Panc1 (cell line): ENCODE measurements around the gene IST1. TPM values are rescaled to one million over a fixed set of nuclear protein-coding genes. Genes with fewer than 3 reads are reported as not detected.

ENCODE experiments used
- ATAC-seq: fragments of 200-7000 bp; cut with Tn5 transposase; 2 replicates; pipeline ENCODE4 v1.9.1; 2020; ENCODE audit warnings: mild to moderate bottlenecking, moderate library complexity
- BruUV-seq: library from RNA; stranded (reverse); fragments of 400-500 nt; replicated peaks from 2 replicates; lab custom pipeline; 2021; lab: Mats Ljungman, UMichigan
- CTCF ChIA-PET: fragments of 300-600 bp; sonication (Branson Sonifier 250); formaldehyde crosslinking; loops from one replicate; lab custom pipeline; 2022; ENCODE audit warnings: antibody characterized with exemption; lab: Charles Lee
- POLR2A ChIA-PET: fragments of 300-600 bp; sonication (Branson Sonifier 250); formaldehyde crosslinking; loops from one replicate; lab custom pipeline; 2022; ENCODE audit warnings: antibody characterized with exemption; lab: Charles Lee
- DNase-seq: peaks from one replicate; pipeline ENCODE4 v3.0.0-alpha.2; 2010; ENCODE audit warnings: low read depth, low spot score
- H3K27ac ChIP-seq: 2 replicates; pipeline ENCODE4 v1.5.1; 2011; ENCODE audit warnings: mild to moderate bottlenecking, low read length, inconsistent platforms
- H3K27me3 ChIP-seq: fragments of 200-500 bp; sonication (Bioruptor generic); 2 replicates; pipeline ENCODE4 v1.6.0; 2014; ENCODE audit warnings: low read length, inconsistent platforms; ENCODE audit not compliant: control insufficient read depth, insufficient read depth
- H3K36me3 ChIP-seq: fragments of 200-500 bp; sonication (Bioruptor generic); 2 replicates; pipeline ENCODE4 v1.5.1; 2014; ENCODE audit warnings: inconsistent platforms, mild to moderate bottlenecking, low read length, moderate library complexity; ENCODE audit not compliant: control insufficient read depth, insufficient read depth
- H3K4me1 ChIP-seq: 2 replicates; pipeline ENCODE4 v1.5.1; 2011; ENCODE audit warnings: inconsistent platforms, mild to moderate bottlenecking, low read length, moderate library complexity; ENCODE audit not compliant: control insufficient read depth, insufficient read depth
- H3K4me3 ChIP-seq, 2 experiments: 2 replicates each; pipeline ENCODE4 v1.5.1; 2011 to 2012; ENCODE audit warnings: low read depth in 2 of 2, low read length in 2 of 2, mild to moderate bottlenecking in 2 of 2, inconsistent platforms in 1 of 2, moderate library complexity in 1 of 2
- H3K9me3 ChIP-seq: fragments of 200-500 bp; sonication (Bioruptor generic); 2 replicates; pipeline ENCODE4 v1.5.1; 2014; ENCODE audit warnings: low read depth, mild to moderate bottlenecking, inconsistent platforms, low read length, moderate library complexity; ENCODE audit not compliant: control insufficient read depth, insufficient read depth
- POLR2AphosphoS5 ChIP-seq: IDR thresholded peaks from 2 replicates; pipeline ENCODE4 v1.6.1; 2012; ENCODE audit warnings: mild to moderate bottlenecking, low read depth, low read length, moderate library complexity
- SIN3A ChIP-seq: IDR thresholded peaks from 2 replicates; pipeline ENCODE4 v1.6.1; 2012; ENCODE audit warnings: low read depth, mild to moderate bottlenecking, low read length, moderate library complexity, borderline replicate concordance; ENCODE audit not compliant: insufficient read depth
- TCF7L2 ChIP-seq: IDR thresholded peaks from 2 replicates; pipeline ENCODE4 v1.6.1; 2011; ENCODE audit warnings: mild to moderate bottlenecking, low read depth, low read length, inconsistent platforms
- in situ Hi-C: cut with HindIII; loops from 2 replicates; pipeline ENCODE4 v1.10.0; 2016; ENCODE audit warnings: low sequenced_read_pairs, low pct_unique_long_range_greater_than_20kb
- intact Hi-C: fragments of 100-400 bp; cut with micrococcal nuclease; formaldehyde crosslinking; loops from one replicate; pipeline ENCODE4 v1.10.0; 2022; ENCODE audit not compliant: unreplicated experiment
- total RNA-seq: library from RNA; stranded (reverse); gene quantifications from one replicate; pipeline ENCODE4 v1.2.1, GENCODE V29; 2021; ENCODE audit not compliant: unreplicated experiment
- TF ChIP-seq, protein P1 (sequence below), 2 experiments: IDR thresholded peaks; 2 replicates each; pipeline ENCODE4 v1.6.1; 2011 to 2012; ENCODE audit warnings: low read depth in 2 of 2, control low read depth in 1 of 2, low read length in 1 of 2, mild to moderate bottlenecking in 1 of 2, moderate library complexity in 1 of 2; ENCODE audit not compliant: insufficient read depth in 1 of 2
- TF ChIP-seq, protein P2 (sequence below): fragments of 450-650 bp; IDR thresholded peaks from 2 replicates; pipeline ENCODE4 v1.5.1; 2017; ENCODE audit warnings: mild to moderate bottlenecking

The IST1 gene
- total RNA-seq, 1 experiment from 2014 or later: 173 TPM

DNA sequence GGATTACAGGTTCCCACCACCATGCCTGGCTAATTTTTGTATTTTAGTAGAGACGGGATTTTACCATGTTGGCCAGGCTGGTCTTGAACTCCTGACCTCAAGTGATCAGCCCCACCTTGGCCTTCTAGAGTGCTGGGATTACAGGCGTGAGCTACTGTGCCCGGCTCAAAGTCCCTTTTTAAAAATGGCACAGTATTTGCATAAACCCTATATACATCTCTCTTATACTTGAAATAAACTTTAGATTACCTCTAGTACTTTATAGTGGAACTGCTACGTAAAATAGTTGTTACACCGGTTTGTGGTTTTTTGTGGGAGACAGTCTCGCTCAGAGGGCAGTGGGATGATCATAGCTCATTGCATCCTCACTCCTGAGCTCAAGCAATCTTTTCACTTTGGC is 36.3 kb downstream of the IST1 start:
- no peak overlapping the region for H3K27ac ChIP-seq
- no peak for DNase-seq
- no peak overlapping the region for H3K4me3 ChIP-seq
- ATAC-seq: no peak
- TF ChIP-seq SIN3A (no peak), TCF7L2 (no peak), POLR2AphosphoS5 (no peak)
- TF ChIP-seq, protein P1, sequence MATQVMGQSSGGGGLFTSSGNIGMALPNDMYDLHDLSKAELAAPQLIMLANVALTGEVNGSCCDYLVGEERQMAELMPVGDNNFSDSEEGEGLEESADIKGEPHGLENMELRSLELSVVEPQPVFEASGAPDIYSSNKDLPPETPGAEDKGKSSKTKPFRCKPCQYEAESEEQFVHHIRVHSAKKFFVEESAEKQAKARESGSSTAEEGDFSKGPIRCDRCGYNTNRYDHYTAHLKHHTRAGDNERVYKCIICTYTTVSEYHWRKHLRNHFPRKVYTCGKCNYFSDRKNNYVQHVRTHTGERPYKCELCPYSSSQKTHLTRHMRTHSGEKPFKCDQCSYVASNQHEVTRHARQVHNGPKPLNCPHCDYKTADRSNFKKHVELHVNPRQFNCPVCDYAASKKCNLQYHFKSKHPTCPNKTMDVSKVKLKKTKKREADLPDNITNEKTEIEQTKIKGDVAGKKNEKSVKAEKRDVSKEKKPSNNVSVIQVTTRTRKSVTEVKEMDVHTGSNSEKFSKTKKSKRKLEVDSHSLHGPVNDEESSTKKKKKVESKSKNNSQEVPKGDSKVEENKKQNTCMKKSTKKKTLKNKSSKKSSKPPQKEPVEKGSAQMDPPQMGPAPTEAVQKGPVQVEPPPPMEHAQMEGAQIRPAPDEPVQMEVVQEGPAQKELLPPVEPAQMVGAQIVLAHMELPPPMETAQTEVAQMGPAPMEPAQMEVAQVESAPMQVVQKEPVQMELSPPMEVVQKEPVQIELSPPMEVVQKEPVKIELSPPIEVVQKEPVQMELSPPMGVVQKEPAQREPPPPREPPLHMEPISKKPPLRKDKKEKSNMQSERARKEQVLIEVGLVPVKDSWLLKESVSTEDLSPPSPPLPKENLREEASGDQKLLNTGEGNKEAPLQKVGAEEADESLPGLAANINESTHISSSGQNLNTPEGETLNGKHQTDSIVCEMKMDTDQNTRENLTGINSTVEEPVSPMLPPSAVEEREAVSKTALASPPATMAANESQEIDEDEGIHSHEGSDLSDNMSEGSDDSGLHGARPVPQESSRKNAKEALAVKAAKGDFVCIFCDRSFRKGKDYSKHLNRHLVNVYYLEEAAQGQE (IDR thresholded peaks at IDR 0.05; ENCODE audit: insufficient read depth in 1 of 2, low read depth in 2 of 2, low read length in 1 of 2): no peak
- H3K9me3 ChIP-seq: no peaks in the 10 kb centered on the region
- BruUV-seq: no TSS peak
- H3K36me3 ChIP-seq: peaks cover 13% of the 10 kb centered on the region
- in situ Hi-C loops (no loop called here), intact Hi-C loops (no loop called here)
- H3K4me1 ChIP-seq: peaks cover 13% of the 10 kb centered on the region
- H3K27me3 ChIP-seq: no peaks in the 10 kb centered on the region
- ChIA-PET CTCF (no interaction called here), POLR2A (interaction anchor here (1.1 kb wide), 1 partner anchor 9 kb away, joined by 3 read pairs; no protein-coding TSS in a partner anchor)

DNA sequence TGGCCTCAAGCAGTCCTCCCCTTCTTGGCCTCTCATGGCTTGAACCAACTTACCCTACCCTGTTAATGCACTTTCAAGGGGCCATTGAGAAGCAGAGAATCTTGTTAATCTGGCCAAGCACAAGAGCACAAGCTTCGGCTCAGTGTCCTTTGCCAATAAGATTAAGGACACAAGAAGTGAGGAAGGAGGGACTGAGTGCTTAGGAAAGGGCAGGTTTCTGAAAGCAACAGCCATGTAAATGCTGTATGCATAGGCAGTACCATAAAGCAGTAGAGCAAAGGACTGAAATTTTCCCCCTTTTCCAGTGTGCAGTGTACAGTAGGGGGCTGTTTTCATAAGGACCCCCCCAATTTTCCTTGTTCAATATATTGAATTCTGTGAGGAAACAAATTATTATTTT is 37.7 kb downstream of the IST1 start:
- H3K36me3 ChIP-seq: peaks cover 8% of the 10 kb centered on the region
- H3K27ac ChIP-seq: no peak overlapping the region
- BruUV-seq: no TSS peak
- CTCF ChIA-PET: no interaction called here
- POLR2A ChIA-PET: no interaction called here
- DNase-seq (no peak), ATAC-seq (no peak)
- H3K27me3 ChIP-seq: no peaks in the 10 kb centered on the region
- H3K9me3 ChIP-seq: no peaks in the 10 kb centered on the region
- in situ Hi-C loops (no loop called here), intact Hi-C loops (no loop called here)
- H3K4me1 ChIP-seq: peaks cover 4% of the 10 kb centered on the region; the same call in 1 of the 2 replicates
- TF ChIP-seq, protein P2, sequence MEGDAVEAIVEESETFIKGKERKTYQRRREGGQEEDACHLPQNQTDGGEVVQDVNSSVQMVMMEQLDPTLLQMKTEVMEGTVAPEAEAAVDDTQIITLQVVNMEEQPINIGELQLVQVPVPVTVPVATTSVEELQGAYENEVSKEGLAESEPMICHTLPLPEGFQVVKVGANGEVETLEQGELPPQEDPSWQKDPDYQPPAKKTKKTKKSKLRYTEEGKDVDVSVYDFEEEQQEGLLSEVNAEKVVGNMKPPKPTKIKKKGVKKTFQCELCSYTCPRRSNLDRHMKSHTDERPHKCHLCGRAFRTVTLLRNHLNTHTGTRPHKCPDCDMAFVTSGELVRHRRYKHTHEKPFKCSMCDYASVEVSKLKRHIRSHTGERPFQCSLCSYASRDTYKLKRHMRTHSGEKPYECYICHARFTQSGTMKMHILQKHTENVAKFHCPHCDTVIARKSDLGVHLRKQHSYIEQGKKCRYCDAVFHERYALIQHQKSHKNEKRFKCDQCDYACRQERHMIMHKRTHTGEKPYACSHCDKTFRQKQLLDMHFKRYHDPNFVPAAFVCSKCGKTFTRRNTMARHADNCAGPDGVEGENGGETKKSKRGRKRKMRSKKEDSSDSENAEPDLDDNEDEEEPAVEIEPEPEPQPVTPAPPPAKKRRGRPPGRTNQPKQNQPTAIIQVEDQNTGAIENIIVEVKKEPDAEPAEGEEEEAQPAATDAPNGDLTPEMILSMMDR: no peak
- no peak overlapping the region for H3K4me3 ChIP-seq

DNA sequence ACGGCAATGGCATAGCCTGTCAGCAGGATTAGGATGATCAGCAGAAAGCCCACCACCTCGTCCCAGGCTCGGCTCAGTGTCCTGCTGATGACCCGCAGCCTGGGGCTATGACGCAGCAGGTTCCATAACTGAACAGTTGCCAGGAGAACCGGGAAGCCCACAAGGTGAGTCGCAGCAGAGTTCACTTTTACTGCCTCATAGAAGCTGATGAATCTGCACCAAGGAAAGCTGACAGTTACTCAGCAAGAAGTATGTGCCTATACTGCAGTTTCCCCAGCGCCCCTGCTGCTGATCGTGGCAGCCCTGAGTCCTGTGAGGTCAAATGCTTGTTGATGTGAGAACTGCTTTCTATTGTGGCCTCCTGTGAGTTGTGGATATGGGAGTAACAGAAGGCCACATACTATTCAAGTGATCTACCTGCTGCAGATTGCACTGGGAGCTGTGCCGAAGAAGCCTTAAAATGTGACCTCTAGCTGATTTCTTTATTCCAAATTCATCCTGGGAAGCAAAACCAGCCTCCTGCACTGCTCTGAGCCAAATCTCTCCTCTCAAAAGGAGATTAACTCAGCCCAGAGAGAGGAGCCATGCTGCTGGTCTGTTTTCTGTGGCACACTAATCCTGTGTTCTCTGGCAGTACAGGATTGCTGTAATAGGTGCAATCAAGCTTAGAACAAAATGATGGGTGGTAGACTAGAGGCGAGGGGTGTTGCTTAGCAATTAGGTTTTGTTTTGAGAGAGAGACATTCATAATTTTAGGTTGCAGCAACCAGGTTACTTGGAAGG is 38.8 kb downstream of the IST1 start:
- peaks cover 5% of the 10 kb centered on the region for H3K36me3 ChIP-seq
- intact Hi-C loops: no loop called here

More for the DNA sequence above, 38.8 kb downstream of the IST1 start:
- CTCF ChIA-PET: no interaction called here
- ATAC-seq (no peak), DNase-seq (no peak)
- Histone ChIP-seq H3K4me1 (no peaks in the 10 kb centered on the region), H3K4me3 (no peak overlapping the region), H3K9me3 (no peaks in the 10 kb centered on the region), H3K27me3 (no peaks in the 10 kb centered on the region), H3K27ac (no peak overlapping the region)
- POLR2A ChIA-PET: no interaction called here
- TF ChIP-seq, protein P1 (IDR thresholded peaks at IDR 0.05; ENCODE audit: insufficient read depth in 1 of 2, low read depth in 2 of 2, low read length in 1 of 2): no peak
- TF ChIP-seq POLR2AphosphoS5 (no peak), SIN3A (no peak), TCF7L2 (no peak)
- TF ChIP-seq, protein P2: no peak
- in situ Hi-C loops: no loop called here
- no TSS peak for BruUV-seq
